H1 (cell line): ENCODE measurements around the gene CRABP1. TPM values are rescaled to one million over a fixed set of nuclear protein-coding genes. Genes with fewer than 3 reads are reported as not detected.

Experiments
- CTCF ChIA-PET: fragments of 300-600 bp; sonication (Branson Sonifier 250); formaldehyde crosslinking; loops from one replicate; lab custom pipeline; 2021; ENCODE audit not compliant: partially characterized antibody; lab: Charles Lee
- POLR2A ChIA-PET: fragments of 300-600 bp; sonication (Branson Sonifier 250); formaldehyde crosslinking; loops from one replicate; lab custom pipeline; 2021; ENCODE audit warnings: inconsistent platforms; ENCODE audit not compliant: partially characterized antibody; lab: Charles Lee
- DNase-seq, 2 experiments: peaks; one replicate each; pipeline versions ENCODE4 v3.0.0 to v3.0.0-alpha.2; 2010 to 2022; ENCODE audit warnings: low spot score in 2 of 2, low read depth in 1 of 2, mixed read lengths in 1 of 2
- FAIRE-seq: peaks from 2 replicates; lab custom pipeline; 2011; peaks lifted over from hg19 to GRCh38; lab: Jason Lieb, UNC
- H2AFZ ChIP-seq: 2 replicates; pipeline ENCODE4 v1.8.1; 2012; ENCODE audit warnings: low read length, inconsistent platforms
- H2AK5ac ChIP-seq: 2 replicates; pipeline ENCODE4 v1.6.1; 2013; ENCODE audit warnings: low read depth, low read length
- H2BK120ac ChIP-seq: replicated peaks from 2 replicates; pipeline ENCODE3; 2013; ENCODE audit warnings: low read depth, low read length, inconsistent platforms
- H2BK12ac ChIP-seq: 2 replicates; pipeline ENCODE4 v1.6.1; 2013; ENCODE audit warnings: low read depth, low read length
- H2BK15ac ChIP-seq: 2 replicates; pipeline ENCODE4 v1.6.1; 2013; ENCODE audit warnings: low read length
- H2BK20ac ChIP-seq: 2 replicates; pipeline ENCODE4 v1.6.1; 2013; ENCODE audit warnings: low read length
- H2BK5ac ChIP-seq: 2 replicates; pipeline ENCODE4 v1.6.1; 2013; ENCODE audit warnings: low read depth, low read length
- H3K14ac ChIP-seq: 2 replicates; pipeline ENCODE4 v1.6.1; 2013; ENCODE audit warnings: inconsistent platforms; ENCODE audit not compliant: insufficient read length
- H3K18ac ChIP-seq: 2 replicates; pipeline ENCODE4 v1.6.1; 2013; ENCODE audit warnings: low read length; ENCODE audit errors: extremely low read depth
- H3K23ac ChIP-seq: 2 replicates; pipeline ENCODE4 v1.6.1; 2013; ENCODE audit warnings: inconsistent platforms; ENCODE audit not compliant: insufficient read length
- H3K23me2 ChIP-seq: 2 replicates; pipeline ENCODE4 v1.6.1; 2013; ENCODE audit warnings: low read depth, low read length
- H3K27ac ChIP-seq: 2 replicates; pipeline ENCODE4 v1.6.1; 2011; ENCODE audit warnings: low read depth, low read length, inconsistent platforms
- H3K27me3 ChIP-seq, 4 experiments: replicated peaks in 1 of 4; 1 replicate in 1 of 4; 2 replicates in 3 of 4; pipeline versions ENCODE4 v1.6.1 to v1.8.1; 2011 to 2013; ENCODE audit warnings: low read length in 3 of 4, mild to moderate bottlenecking in 3 of 4, inconsistent platforms in 2 of 4, mixed read lengths in 2 of 4, moderate library complexity in 1 of 4; ENCODE audit not compliant: control insufficient read depth in 3 of 4, insufficient read depth in 3 of 4; ENCODE audit errors: extremely low read depth in 1 of 4
- H3K36me3 ChIP-seq, 4 experiments: 2 replicates each; pipeline versions ENCODE4 v1.6.1 to v1.8.1; 2011 to 2013; ENCODE audit warnings: mild to moderate bottlenecking in 4 of 4, low read length in 3 of 4, moderate library complexity in 2 of 4, control low read depth in 1 of 4, inconsistent platforms in 1 of 4; ENCODE audit not compliant: insufficient read depth in 4 of 4, control insufficient read depth in 2 of 4
- H3K4ac ChIP-seq: replicated peaks from 2 replicates; pipeline ENCODE3; 2013; ENCODE audit warnings: low read length, low read depth, mixed read lengths, inconsistent platforms; ENCODE audit not compliant: insufficient read length
- H3K4me1 ChIP-seq, 4 experiments: replicated peaks in 1 of 4; 1 replicate in 1 of 4; 2 replicates in 3 of 4; pipeline versions ENCODE4 v1.6.1 to v1.8.1; 2011 to 2013; ENCODE audit warnings: low read length in 3 of 4, inconsistent platforms in 2 of 4, mixed read lengths in 1 of 4; ENCODE audit not compliant: insufficient read depth in 4 of 4, control insufficient read depth in 3 of 4
- H3K4me2 ChIP-seq, 2 experiments: 2 replicates each; pipeline versions ENCODE4 v1.6.1 to v1.8.1; 2011 to 2013; ENCODE audit warnings: low read depth in 2 of 2, low read length in 2 of 2, control low read depth in 1 of 2, inconsistent platforms in 1 of 2, mild to moderate bottlenecking in 1 of 2; ENCODE audit not compliant: insufficient read depth in 1 of 2
- H3K4me3 ChIP-seq, 4 experiments: fragments of 200-600, 300-600 bp in 1 of 4; sonication (generic), shearing (Covaris generic), sonication (Bioruptor Twin) in 1 of 4; 2 replicates each; pipeline versions ENCODE4 v1.5.1 to v1.8.1; 2011 to 2016; ENCODE audit warnings: low read length in 4 of 4, low read depth in 3 of 4, control low read depth in 2 of 4, inconsistent platforms in 2 of 4, mild to moderate bottlenecking in 2 of 4, mixed read lengths in 1 of 4, moderate library complexity in 1 of 4; ENCODE audit not compliant: insufficient read depth in 2 of 4; ENCODE audit errors: extremely low read depth in 1 of 4
- H3K56ac ChIP-seq: replicated peaks from 2 replicates; pipeline ENCODE3; 2013; ENCODE audit warnings: low read depth, mild to moderate bottlenecking, mixed read lengths, low read length, inconsistent platforms; ENCODE audit not compliant: insufficient read length
- H3K79me1 ChIP-seq: 2 replicates; pipeline ENCODE4 v1.6.1; 2013; ENCODE audit warnings: low read depth, low read length, control low read depth
- H3K79me2 ChIP-seq, 2 experiments: 2 replicates each; pipeline versions ENCODE4 v1.6.1 to v1.8.1; 2012 to 2013; ENCODE audit warnings: low read length in 2 of 2, mild to moderate bottlenecking in 2 of 2, inconsistent platforms in 1 of 2; ENCODE audit not compliant: insufficient read depth in 2 of 2, control insufficient read depth in 1 of 2
- H3K9ac ChIP-seq, 4 experiments: replicated peaks in 1 of 4; 1 replicate in 1 of 4; 2 replicates in 3 of 4; pipeline versions ENCODE4 v1.6.1 to v1.8.1; 2011 to 2013; ENCODE audit warnings: low read depth in 3 of 4, low read length in 3 of 4, control low read depth in 2 of 4, mild to moderate bottlenecking in 2 of 4, moderate library complexity in 2 of 4, inconsistent platforms in 1 of 4; ENCODE audit errors: extremely low read depth in 1 of 4
- H3K9me3 ChIP-seq, 2 experiments: 2 replicates each; pipeline versions ENCODE4 v1.6.1 to v1.8.1; 2012 to 2013; ENCODE audit warnings: mild to moderate bottlenecking in 2 of 2, moderate library complexity in 2 of 2, control low read depth in 1 of 2, inconsistent platforms in 1 of 2, low read depth in 1 of 2, low read length in 1 of 2, mixed read lengths in 1 of 2; ENCODE audit not compliant: insufficient read depth in 2 of 2
- H4K20me1 ChIP-seq, 2 experiments: replicated peaks in 1 of 2; 2 replicates each; pipeline versions ENCODE3 to v1.8.1; 2011 to 2013; ENCODE audit warnings: inconsistent platforms in 2 of 2, low read length in 2 of 2, mild to moderate bottlenecking in 1 of 2; ENCODE audit not compliant: insufficient read depth in 2 of 2, control insufficient read depth in 1 of 2
- H4K5ac ChIP-seq: 2 replicates; pipeline ENCODE4 v1.6.1; 2013; ENCODE audit warnings: low read length, low read depth, mixed read lengths, inconsistent platforms; ENCODE audit not compliant: insufficient read length
- H4K8ac ChIP-seq: 2 replicates; pipeline ENCODE4 v1.8.0; 2013; ENCODE audit warnings: mild to moderate bottlenecking, moderate library complexity, low read length, inconsistent platforms; ENCODE audit not compliant: insufficient read depth; ENCODE audit errors: extremely low read depth
- H4K91ac ChIP-seq: replicated peaks from 2 replicates; pipeline ENCODE3; 2013; ENCODE audit warnings: low read length, mixed read lengths, inconsistent platforms; ENCODE audit not compliant: insufficient read length
- ZNF274 ChIP-seq: IDR thresholded peaks from 2 replicates; pipeline ENCODE4 v1.7.0; 2012; ENCODE audit warnings: low read length, borderline replicate concordance; ENCODE audit errors: extremely low read depth
- WGBS, 2 experiments: shearing (Covaris generic) in 1 of 2; methylation state at CpG; one replicate each; pipeline versions ENCODE4 v1.1.6 to v1.1.7; 2013 to 2015; ENCODE audit warnings: low lambda C conversion rate in 2 of 2, mixed read lengths in 2 of 2, inconsistent platforms in 1 of 2, low coverage in 1 of 2, missing lambda C conversion rate in 1 of 2; ENCODE audit not compliant: insufficient replicate concordance in 2 of 2, insufficient coverage in 1 of 2, insufficient read length in 1 of 2; ENCODE audit errors: extremely low coverage in 1 of 2, missing lambda C conversion rate in 1 of 2; 5-methylcytosine and 5-hydroxymethylcytosine counted together
- polyA plus RNA-seq, 7 experiments: library from polyadenylated mRNA; depleted of rRNA in 3 of 7; stranded (reverse) in 5 of 7; unstranded in 2 of 7; fragments of >200 nt in 5 of 7; fragments of 200-250 nt in 2 of 7; gene quantifications; 1 replicate in 5 of 7; 2 replicates in 1 of 7; 4 replicates in 1 of 7; pipeline versions ENCODE4 v1.2.1 to v1.2.3, GENCODE V29; 2011 to 2013; ENCODE audit warnings: missing spikeins in 2 of 7, mixed read lengths in 2 of 7
- total RNA-seq: library from RNA; stranded (reverse); fragmentation: NEBNext Ultra II Directional; extraction: Animal tissue kit (Norgen Biotek cat#: 25700); gene quantifications from 2 replicates; pipeline ENCODE4 v1.2.1, GENCODE V29; 2021

Gene CRABP1
- total and polyA plus RNA-seq, 2 of the 8 experiments (the other 6 are each of a cell fraction or from before 2014, with no cell fraction given): 385 to 655 TPM

DNA sequence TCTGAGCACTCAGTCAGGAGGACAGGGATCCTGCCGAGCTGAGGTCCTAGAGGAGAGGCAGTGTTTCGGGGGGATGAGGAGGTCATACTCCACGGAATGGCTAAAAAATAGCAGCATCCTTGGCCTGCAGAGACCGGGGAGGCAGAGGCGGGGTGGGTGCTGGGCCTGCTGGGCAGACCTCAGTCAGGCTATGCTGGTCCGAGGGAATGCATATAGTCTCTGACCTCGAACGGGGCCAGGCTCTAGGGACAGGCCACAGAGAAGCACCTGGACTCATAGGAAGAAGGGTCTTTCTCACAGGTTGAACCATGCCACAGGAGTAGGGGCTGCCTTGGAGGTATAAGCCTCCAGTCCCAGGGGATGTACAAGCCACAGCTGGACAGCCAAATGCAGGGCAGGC lies 26.8 kb upstream of the CRABP1 start:
- Histone ChIP-seq H2BK5ac (no peak overlapping the region), H3K9ac (no peak overlapping the region), H2AFZ (no peak overlapping the region), H3K9me3 (no peaks in the 10 kb centered on the region), H3K4ac (no peak overlapping the region), H3K18ac (no peak overlapping the region), H3K23ac (no peak overlapping the region), H3K4me3 (no peak overlapping the region), H4K5ac (no peak overlapping the region), H3K4me1 (peaks cover 0 to 23% (median 12%) of the 10 kb centered on the region in 4 experiments; a peak in 6 of 7 replicates), H4K8ac (no peak overlapping the region; the same call in 1 of the 2 replicates), H3K4me2 (no peak overlapping the region), H3K79me2 (no peaks in the 10 kb centered on the region), H2BK20ac (0 out of 2 replicates have a peak overlapping the region, but pooled peaks have one; percentile 15), H2BK120ac (no peak overlapping the region), H3K14ac (no peak overlapping the region), H3K27me3 (no peaks in the 10 kb centered on the region), H2BK15ac (no peak overlapping the region), H3K27ac (no peak overlapping the region), H3K79me1 (no peaks in the 10 kb centered on the region), H4K91ac (no peak overlapping the region), H3K36me3 (no peaks in the 10 kb centered on the region), H3K23me2 (no peaks in the 10 kb centered on the region), H2AK5ac (no peak overlapping the region), H4K20me1 (no peaks in the 10 kb centered on the region), H2BK12ac (no peak overlapping the region), H3K56ac (no peak overlapping the region)
- CTCF ChIA-PET: interaction anchor here (0.6 to 13.0 kb wide), 11 partner anchors 9 to 169 kb away, joined by 3 to 104 read pairs (median 5); no protein-coding TSS in a partner anchor
- POLR2A ChIA-PET: interaction anchor here (0.9 to 2.5 kb wide), 2 partner anchors 29 to 52 kb away, joined by 3 to 6 read pairs; no protein-coding TSS in a partner anchor
- 85% methylated on average over 8 of the region's 8 CpGs; no CpG with 5 or more reads in 1 of the 2 experiments for WGBS, 2 experiments
- DNase-seq: no peak
- no peak for FAIRE-seq
- TF ChIP-seq ZNF274: no peak
